PC-3 (cell line): ENCODE measurements around the gene SLC6A6. TPM values are rescaled to one million over a fixed set of nuclear protein-coding genes. Genes with fewer than 3 reads are reported as not detected.

ENCODE experiments used
- ATAC-seq: fragments of 200-7000 bp; cut with Tn5 transposase; 2 replicates; pipeline ENCODE4 v1.9.1; 2020; ENCODE audit warnings: mild to moderate bottlenecking, moderate library complexity
- BruUV-seq: library from RNA; stranded (reverse); fragments of 400-500 nt; replicated peaks from 2 replicates; lab custom pipeline; 2021; lab: Mats Ljungman, UMichigan
- CTCF ChIA-PET: fragments of 300-600 bp; sonication (Branson Sonifier 250); formaldehyde crosslinking; loops from one replicate; lab custom pipeline; 2022; ENCODE audit warnings: antibody characterized with exemption; lab: Charles Lee
- POLR2A ChIA-PET: fragments of 300-600 bp; sonication (Branson Sonifier 250); formaldehyde crosslinking; loops from one replicate; lab custom pipeline; 2022; ENCODE audit warnings: antibody characterized with exemption; ENCODE audit not compliant: unreplicated experiment; lab: Charles Lee
- DNase-seq: peaks from one replicate; pipeline ENCODE4 v3.0.0-alpha.2; 2015
- H2AFZ ChIP-seq: fragments of 300-600 bp; sonication (generic); 2 replicates; pipeline ENCODE4 v1.6.0; 2016; ENCODE audit warnings: antibody characterized with exemption, low read length
- H3F3A ChIP-seq: fragments of 300-600 bp; sonication (generic); one replicate; pipeline ENCODE4 v1.6.0; 2017; ENCODE audit warnings: antibody characterized with exemption, low read length, control low read depth, mild to moderate bottlenecking; ENCODE audit not compliant: unreplicated experiment
- H3K27ac ChIP-seq: fragments of 300-600 bp; sonication (generic); 2 replicates; pipeline ENCODE4 v1.5.1; 2016; ENCODE audit warnings: mild to moderate bottlenecking, low read length
- H3K27me3 ChIP-seq: fragments of 300-600 bp; sonication (generic); 2 replicates; pipeline ENCODE4 v1.6.1; 2016; ENCODE audit warnings: low read length, mixed read lengths
- H3K36me3 ChIP-seq: fragments of 300-600 bp; sonication (generic); 2 replicates; pipeline ENCODE4 v1.6.1; 2016; ENCODE audit warnings: low read depth, mixed run types, low read length, mixed read lengths
- H3K4me1 ChIP-seq: fragments of 300-600 bp; sonication (generic); 2 replicates; pipeline ENCODE4 v1.5.1; 2016; ENCODE audit warnings: low read length; ENCODE audit not compliant: insufficient read depth
- H3K4me2 ChIP-seq: fragments of 300-600 bp; sonication (generic); 2 replicates; pipeline ENCODE4 v1.6.0; 2016; ENCODE audit warnings: low read length
- H3K4me3 ChIP-seq: fragments of 300-600 bp; sonication (generic); 2 replicates; pipeline ENCODE4 v1.5.1; 2016; ENCODE audit warnings: mild to moderate bottlenecking, low read length, mixed read lengths
- H3K79me2 ChIP-seq: fragments of 300-600 bp; sonication (generic); 2 replicates; pipeline ENCODE4 v1.6.1; 2017; ENCODE audit warnings: low read length, mixed read lengths
- H3K9ac ChIP-seq: fragments of 300-600 bp; sonication (generic); 2 replicates; pipeline ENCODE4 v1.6.0; 2016; ENCODE audit warnings: mild to moderate bottlenecking, low read length
- H3K9me2 ChIP-seq: fragments of 300-600 bp; sonication (generic); replicated peaks from 2 replicates; pipeline ENCODE4 v1.6.1; 2016; ENCODE audit warnings: mixed run types, low read length, mixed read lengths
- H3K9me3 ChIP-seq: fragments of 300-600 bp; sonication (generic); 2 replicates; pipeline ENCODE4 v1.6.1; 2016; ENCODE audit warnings: low read length, mixed read lengths
- H4K20me1 ChIP-seq: fragments of 300-600 bp; sonication (generic); 2 replicates; pipeline ENCODE4 v1.6.1; 2016; ENCODE audit warnings: low read length, mixed read lengths
- EZH2 ChIP-seq: fragments of 300-600 bp; sonication (generic); IDR thresholded peaks from one replicate; pipeline ENCODE4 v1.6.1; 2017; ENCODE audit warnings: antibody characterized with exemption, mild to moderate bottlenecking, low read length; ENCODE audit not compliant: unreplicated experiment
- EZH2phosphoT487 ChIP-seq: fragments of 300-600 bp; sonication (generic); IDR thresholded peaks from 2 replicates; pipeline ENCODE4 v1.6.1; 2018; ENCODE audit warnings: mild to moderate bottlenecking, antibody characterized with exemption, low read length, borderline replicate concordance
- intact Hi-C: fragments of 100-400 bp; cut with micrococcal nuclease; formaldehyde crosslinking; loops from 2 replicates; pipeline ENCODE4 v1.9.0; 2023
- total RNA-seq: library from RNA; depleted of rRNA; stranded (reverse); fragments of >200 nt; gene quantifications from 2 replicates; pipeline ENCODE4 v1.2.3, GENCODE V29; 2014
- TF ChIP-seq, protein P1 (sequence below): fragments of 300-600 bp; sonication (generic); conservative IDR thresholded peaks from 2 replicates; pipeline ENCODE4 v1.5.1; 2017; ENCODE audit warnings: antibody characterized with exemption, low read depth, mild to moderate bottlenecking, low read length

SLC6A6 gene
- total RNA-seq, 1 experiment from 2014 or later = 28.1 TPM

DNA sequence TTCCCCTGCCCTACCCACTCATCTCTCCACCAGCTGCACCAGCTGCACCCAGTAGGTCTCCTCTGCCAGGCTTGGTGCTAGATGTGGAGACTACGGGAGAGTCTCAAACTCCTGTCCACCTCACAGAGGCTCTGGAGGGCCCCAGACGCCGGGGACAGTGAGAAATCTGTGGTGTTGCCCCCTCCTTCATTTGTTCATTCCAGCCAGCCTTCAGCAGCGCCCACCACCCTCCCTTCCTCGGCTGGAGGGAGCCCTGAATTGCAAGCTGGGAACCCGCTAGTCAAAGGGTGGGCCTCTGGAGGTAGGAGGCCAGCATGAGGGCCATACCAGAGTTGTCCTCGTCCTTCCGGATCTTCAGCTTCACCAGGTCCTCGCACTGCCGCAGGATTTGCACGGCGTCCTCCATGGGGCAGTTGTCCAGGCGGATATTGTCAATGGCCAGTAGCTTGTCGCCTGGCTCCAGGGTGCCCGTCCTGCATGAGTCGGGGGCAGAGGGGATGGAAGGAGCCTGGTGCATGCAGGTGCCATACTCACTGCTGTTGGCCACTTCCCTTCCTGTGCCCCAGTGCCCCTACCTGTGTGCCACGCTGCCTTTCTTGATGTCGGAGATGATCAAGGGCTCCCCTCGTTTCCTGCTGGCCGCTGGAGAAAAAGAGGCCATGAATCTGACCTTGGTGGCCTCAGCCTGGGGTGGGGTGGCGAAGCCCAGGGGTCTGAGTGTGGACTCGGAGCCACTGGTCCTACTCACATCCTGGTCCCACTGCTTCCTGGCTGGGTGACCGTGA, 108.6 kb downstream of the SLC6A6 start:
- Histone ChIP-seq H2AFZ (no peak overlapping the region), H3K9me2 (no peaks in the 10 kb centered on the region), H3K4me1 (no peaks in the 10 kb centered on the region), H4K20me1 (no peaks in the 10 kb centered on the region), H3K4me2 (no peak overlapping the region), H3K9ac (no peak overlapping the region), H3K27me3 (no peaks in the 10 kb centered on the region), H3K36me3 (no peaks in the 10 kb centered on the region), H3F3A (no peaks in the 10 kb centered on the region), H3K79me2 (no peaks in the 10 kb centered on the region), H3K9me3 (no peaks in the 10 kb centered on the region), H3K27ac (no peak overlapping the region), H3K4me3 (no peak overlapping the region)
- DNase-seq = no peak
- intact Hi-C loops = no loop called here
- ChIA-PET POLR2A (no interaction called here), CTCF (no interaction called here)
- ATAC-seq = no peak
- TF ChIP-seq EZH2phosphoT487 (no peak), EZH2 (no peak)
- TF ChIP-seq, protein P1, sequence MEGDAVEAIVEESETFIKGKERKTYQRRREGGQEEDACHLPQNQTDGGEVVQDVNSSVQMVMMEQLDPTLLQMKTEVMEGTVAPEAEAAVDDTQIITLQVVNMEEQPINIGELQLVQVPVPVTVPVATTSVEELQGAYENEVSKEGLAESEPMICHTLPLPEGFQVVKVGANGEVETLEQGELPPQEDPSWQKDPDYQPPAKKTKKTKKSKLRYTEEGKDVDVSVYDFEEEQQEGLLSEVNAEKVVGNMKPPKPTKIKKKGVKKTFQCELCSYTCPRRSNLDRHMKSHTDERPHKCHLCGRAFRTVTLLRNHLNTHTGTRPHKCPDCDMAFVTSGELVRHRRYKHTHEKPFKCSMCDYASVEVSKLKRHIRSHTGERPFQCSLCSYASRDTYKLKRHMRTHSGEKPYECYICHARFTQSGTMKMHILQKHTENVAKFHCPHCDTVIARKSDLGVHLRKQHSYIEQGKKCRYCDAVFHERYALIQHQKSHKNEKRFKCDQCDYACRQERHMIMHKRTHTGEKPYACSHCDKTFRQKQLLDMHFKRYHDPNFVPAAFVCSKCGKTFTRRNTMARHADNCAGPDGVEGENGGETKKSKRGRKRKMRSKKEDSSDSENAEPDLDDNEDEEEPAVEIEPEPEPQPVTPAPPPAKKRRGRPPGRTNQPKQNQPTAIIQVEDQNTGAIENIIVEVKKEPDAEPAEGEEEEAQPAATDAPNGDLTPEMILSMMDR = no peak
- no TSS peak for BruUV-seq

GRCh38 chr3:14511623-14512280, 109.3 kb downstream of the SLC6A6 start:
- BruUV-seq = no TSS peak
- Histone ChIP-seq H4K20me1 (no peaks in the 10 kb centered on the region), H3K4me3 (no peak overlapping the region), H3K79me2 (no peaks in the 10 kb centered on the region), H3K4me1 (no peaks in the 10 kb centered on the region), H3F3A (no peaks in the 10 kb centered on the region), H2AFZ (no peak overlapping the region), H3K9ac (no peak overlapping the region), H3K36me3 (no peaks in the 10 kb centered on the region), H3K9me2 (no peaks in the 10 kb centered on the region), H3K9me3 (no peaks in the 10 kb centered on the region), H3K4me2 (no peak overlapping the region), H3K27me3 (no peaks in the 10 kb centered on the region), H3K27ac (no peak overlapping the region)
- ChIA-PET CTCF (no interaction called here), POLR2A (no interaction called here)
- TF ChIP-seq EZH2 (no peak), EZH2phosphoT487 (no peak)
- TF ChIP-seq, protein P1 = no peak
- no peak for DNase-seq
- intact Hi-C loops = no loop called here
- ATAC-seq = no peak
